Measurements from ENCODE around the gene B4GALT2.

DNA sequence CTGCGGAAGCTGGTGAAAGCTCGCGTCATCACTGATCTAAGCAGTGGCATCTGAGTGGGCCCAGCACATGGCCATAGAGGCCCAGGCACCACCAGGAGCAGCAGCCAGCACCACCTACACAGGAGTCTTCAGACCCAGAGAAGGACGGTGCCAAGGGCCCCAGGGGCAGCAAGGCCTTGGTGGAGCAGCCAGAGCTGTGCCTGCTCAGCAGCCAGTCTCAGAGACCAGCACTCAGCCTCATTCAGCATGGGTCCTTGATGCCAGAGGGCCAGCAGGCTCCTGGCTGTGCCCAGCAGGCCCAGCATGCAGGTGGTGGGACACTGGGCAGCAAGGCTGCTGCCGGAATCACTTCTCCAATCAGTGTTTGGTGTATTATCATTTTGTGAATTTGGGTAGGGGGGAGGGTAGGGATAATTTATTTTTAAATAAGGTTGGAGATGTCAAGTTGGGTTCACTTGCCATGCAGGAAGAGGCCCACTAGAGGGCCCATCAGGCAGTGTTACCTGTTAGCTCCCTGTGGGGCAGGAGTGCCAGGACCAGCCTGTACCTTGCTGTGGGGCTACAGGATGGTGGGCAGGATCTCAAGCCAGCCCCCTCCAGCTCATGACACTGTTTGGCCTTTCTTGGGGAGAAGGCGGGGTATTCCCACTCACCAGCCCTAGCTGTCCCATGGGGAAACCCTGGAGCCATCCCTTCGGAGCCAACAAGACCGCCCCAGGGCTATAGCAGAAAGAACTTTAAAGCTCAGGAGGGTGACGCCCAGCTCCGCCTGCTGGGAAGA, 48.7 kb upstream of the B4GALT2 start:
- no peak for TF ChIP-seq POLR2A (IDR thresholded peaks at IDR 0.05)
- TF ChIP-seq, protein P1, sequence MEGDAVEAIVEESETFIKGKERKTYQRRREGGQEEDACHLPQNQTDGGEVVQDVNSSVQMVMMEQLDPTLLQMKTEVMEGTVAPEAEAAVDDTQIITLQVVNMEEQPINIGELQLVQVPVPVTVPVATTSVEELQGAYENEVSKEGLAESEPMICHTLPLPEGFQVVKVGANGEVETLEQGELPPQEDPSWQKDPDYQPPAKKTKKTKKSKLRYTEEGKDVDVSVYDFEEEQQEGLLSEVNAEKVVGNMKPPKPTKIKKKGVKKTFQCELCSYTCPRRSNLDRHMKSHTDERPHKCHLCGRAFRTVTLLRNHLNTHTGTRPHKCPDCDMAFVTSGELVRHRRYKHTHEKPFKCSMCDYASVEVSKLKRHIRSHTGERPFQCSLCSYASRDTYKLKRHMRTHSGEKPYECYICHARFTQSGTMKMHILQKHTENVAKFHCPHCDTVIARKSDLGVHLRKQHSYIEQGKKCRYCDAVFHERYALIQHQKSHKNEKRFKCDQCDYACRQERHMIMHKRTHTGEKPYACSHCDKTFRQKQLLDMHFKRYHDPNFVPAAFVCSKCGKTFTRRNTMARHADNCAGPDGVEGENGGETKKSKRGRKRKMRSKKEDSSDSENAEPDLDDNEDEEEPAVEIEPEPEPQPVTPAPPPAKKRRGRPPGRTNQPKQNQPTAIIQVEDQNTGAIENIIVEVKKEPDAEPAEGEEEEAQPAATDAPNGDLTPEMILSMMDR (IDR thresholded peaks at IDR 0.05) = peak in 5 of 6 experiments; percentile 0 to 43 (median 33)
